Measurements from ENCODE around the gene NUCB1.

Gene NUCB1

DNA sequence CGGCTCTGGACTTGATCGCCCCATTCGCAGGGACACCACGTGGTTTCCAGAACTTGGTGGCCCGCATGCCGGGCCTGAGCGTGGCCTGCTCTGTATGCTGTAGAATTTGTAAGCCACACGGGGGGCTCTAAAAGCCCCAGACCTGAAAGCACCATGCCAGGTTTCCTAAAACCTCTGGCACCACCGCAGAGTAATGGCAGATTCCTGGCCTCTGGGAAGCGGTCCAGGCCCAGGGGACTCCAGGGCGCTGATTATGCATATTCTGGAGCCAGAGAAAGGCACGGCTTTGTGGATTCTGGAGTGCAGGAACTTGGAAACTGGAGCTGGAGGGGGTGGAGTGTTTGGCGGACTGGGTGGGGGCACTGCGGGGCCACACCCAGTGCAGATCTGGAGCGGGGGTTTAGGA lies 68.7 kb downstream of the NUCB1 start:
- Histone ChIP-seq H3K4me2 (ENCODE audit: low read depth, low read length, poor library complexity, severe bottlenecking) (no peak overlapping the region), H3K9me2 (replicated peaks; ENCODE audit: insufficient read depth, low read length) (no peaks in the 10 kb centered on the region), H3K9ac (ENCODE audit: low read length) (no peak overlapping the region), H3K9me3 (ENCODE audit: insufficient read depth, low read length) (no peaks in the 10 kb centered on the region), H3K27me3 (ENCODE audit: low read length) (no peaks in the 10 kb centered on the region), H3K36me3 (ENCODE audit: low read length) (no peaks in the 10 kb centered on the region), H3K27ac (ENCODE audit: low read depth, low read length) (no peak overlapping the region), H3K4me3 (ENCODE audit: insufficient read depth, low read length, poor library complexity, severe bottlenecking) (no peak overlapping the region), H2AFZ (ENCODE audit: low read depth, low read length, severe bottlenecking) (no peak overlapping the region), H3K79me2 (ENCODE audit: insufficient read depth, low read length) (peaks cover 14% of the 10 kb centered on the region), H3F3A (ENCODE audit: insufficient read depth) (peaks cover 34% of the 10 kb centered on the region), H4K20me1 (ENCODE audit: low read depth, low read length) (no peaks in the 10 kb centered on the region)
- TF ChIP-seq, protein P1, sequence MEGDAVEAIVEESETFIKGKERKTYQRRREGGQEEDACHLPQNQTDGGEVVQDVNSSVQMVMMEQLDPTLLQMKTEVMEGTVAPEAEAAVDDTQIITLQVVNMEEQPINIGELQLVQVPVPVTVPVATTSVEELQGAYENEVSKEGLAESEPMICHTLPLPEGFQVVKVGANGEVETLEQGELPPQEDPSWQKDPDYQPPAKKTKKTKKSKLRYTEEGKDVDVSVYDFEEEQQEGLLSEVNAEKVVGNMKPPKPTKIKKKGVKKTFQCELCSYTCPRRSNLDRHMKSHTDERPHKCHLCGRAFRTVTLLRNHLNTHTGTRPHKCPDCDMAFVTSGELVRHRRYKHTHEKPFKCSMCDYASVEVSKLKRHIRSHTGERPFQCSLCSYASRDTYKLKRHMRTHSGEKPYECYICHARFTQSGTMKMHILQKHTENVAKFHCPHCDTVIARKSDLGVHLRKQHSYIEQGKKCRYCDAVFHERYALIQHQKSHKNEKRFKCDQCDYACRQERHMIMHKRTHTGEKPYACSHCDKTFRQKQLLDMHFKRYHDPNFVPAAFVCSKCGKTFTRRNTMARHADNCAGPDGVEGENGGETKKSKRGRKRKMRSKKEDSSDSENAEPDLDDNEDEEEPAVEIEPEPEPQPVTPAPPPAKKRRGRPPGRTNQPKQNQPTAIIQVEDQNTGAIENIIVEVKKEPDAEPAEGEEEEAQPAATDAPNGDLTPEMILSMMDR (IDR thresholded peaks at IDR 0.05; ENCODE audit: insufficient read depth, low read length, poor library complexity, severe bottlenecking) = no peak
- TF ChIP-seq EZH2phosphoT487 (conservative IDR thresholded peaks at IDR 0.05; ENCODE audit: low read length) = no peak

GRCh38 chr19:48969276-48970138 lies 69.4 kb downstream of the NUCB1 start:
- H3K27ac ChIP-seq (ENCODE audit: low read depth, low read length) = no peak overlapping the region
- peaks cover 27% of the 10 kb centered on the region for H3F3A ChIP-seq (ENCODE audit: insufficient read depth)
- H3K36me3 ChIP-seq (ENCODE audit: low read length) = no peaks in the 10 kb centered on the region

GRCh38 chr19:48970139-48970766 lies 70.1 kb downstream of the NUCB1 start:
- TF ChIP-seq EZH2phosphoT487 (conservative IDR thresholded peaks at IDR 0.05; ENCODE audit: low read length) = no peak
- TF ChIP-seq, protein P1 (IDR thresholded peaks at IDR 0.05; ENCODE audit: insufficient read depth, low read length, poor library complexity, severe bottlenecking) = no peak
- no peaks in the 10 kb centered on the region for H3K9me2 ChIP-seq (replicated peaks; ENCODE audit: insufficient read depth, low read length)
- no peak overlapping the region for H3K9ac ChIP-seq (ENCODE audit: low read length)
- no peak overlapping the region for H3K4me2 ChIP-seq (ENCODE audit: low read depth, low read length, poor library complexity, severe bottlenecking)
- H3K9me3 ChIP-seq (ENCODE audit: insufficient read depth, low read length) = no peaks in the 10 kb centered on the region
- H3K79me2 ChIP-seq (ENCODE audit: insufficient read depth, low read length) = peaks cover 13% of the 10 kb centered on the region
- no peaks in the 10 kb centered on the region for H4K20me1 ChIP-seq (ENCODE audit: low read depth, low read length)
- no peaks in the 10 kb centered on the region for H3K27me3 ChIP-seq (ENCODE audit: low read length)
- H3K36me3 ChIP-seq (ENCODE audit: low read length) = no peaks in the 10 kb centered on the region
- H3K4me3 ChIP-seq (ENCODE audit: insufficient read depth, low read length, poor library complexity, severe bottlenecking) = no peak overlapping the region
- no peak overlapping the region for H2AFZ ChIP-seq (ENCODE audit: low read depth, low read length, severe bottlenecking)
- H3F3A ChIP-seq (ENCODE audit: insufficient read depth) = peaks cover 25% of the 10 kb centered on the region
- H3K27ac ChIP-seq (ENCODE audit: low read depth, low read length) = no peak overlapping the region

More at GRCh38 chr19:48969276-48970138, 69.4 kb downstream of the NUCB1 start:
- H3K9me2 ChIP-seq (replicated peaks; ENCODE audit: insufficient read depth, low read length) = no peaks in the 10 kb centered on the region
- no peak overlapping the region for H3K4me3 ChIP-seq (ENCODE audit: insufficient read depth, low read length, poor library complexity, severe bottlenecking)
- no peak overlapping the region for H3K9ac ChIP-seq (ENCODE audit: low read length)
- TF ChIP-seq, protein P1 (IDR thresholded peaks at IDR 0.05; ENCODE audit: insufficient read depth, low read length, poor library complexity, severe bottlenecking) = no peak
- TF ChIP-seq EZH2phosphoT487 (conservative IDR thresholded peaks at IDR 0.05; ENCODE audit: low read length) = no peak
- H3K79me2 ChIP-seq (ENCODE audit: insufficient read depth, low read length) = peaks cover 14% of the 10 kb centered on the region
- no peaks in the 10 kb centered on the region for H3K9me3 ChIP-seq (ENCODE audit: insufficient read depth, low read length)
- no peaks in the 10 kb centered on the region for H3K27me3 ChIP-seq (ENCODE audit: low read length)
- no peak overlapping the region for H3K4me2 ChIP-seq (ENCODE audit: low read depth, low read length, poor library complexity, severe bottlenecking)
- H2AFZ ChIP-seq (ENCODE audit: low read depth, low read length, severe bottlenecking) = no peak overlapping the region
- no peaks in the 10 kb centered on the region for H4K20me1 ChIP-seq (ENCODE audit: low read depth, low read length)
